Omental fat pad (tissue), 4 donors: Measurements from ENCODE around the gene BEST1. TPM values are rescaled to one million over a fixed set of nuclear protein-coding genes. Genes with fewer than 3 reads are reported as not detected.

Experiments
- ATAC-seq: fragments of 150-250 bp; one replicate; pipeline ENCODE4 v1.9.1; 2016; ENCODE audit warnings: mild to moderate bottlenecking, moderate library complexity; ENCODE audit not compliant: low FRiP score
- DNase-seq: peaks from one replicate; pipeline ENCODE4 v3.0.0-alpha.2; 2019; ENCODE audit warnings: low spot score
- CTCF ChIP-seq, 3 donors: fragments of 450-650 bp; IDR thresholded peaks; one replicate each; pipeline ENCODE4 v1.5.1; 2016 to 2017; ENCODE audit warnings: antibody characterized with exemption in 3 of 3, mild to moderate bottlenecking in 3 of 3, moderate library complexity in 2 of 3
- total RNA-seq, 4 donors: library from RNA; depleted of rRNA; stranded (reverse); fragments of >200 nt; gene quantifications; one replicate each; pipeline ENCODE4 v1.1.0, GENCODE V29; 2016

The BEST1 gene
- total RNA-seq, 4 donors from 2014 or later, result 5.8 to 17.0 (median 12.0) TPM

DNA sequence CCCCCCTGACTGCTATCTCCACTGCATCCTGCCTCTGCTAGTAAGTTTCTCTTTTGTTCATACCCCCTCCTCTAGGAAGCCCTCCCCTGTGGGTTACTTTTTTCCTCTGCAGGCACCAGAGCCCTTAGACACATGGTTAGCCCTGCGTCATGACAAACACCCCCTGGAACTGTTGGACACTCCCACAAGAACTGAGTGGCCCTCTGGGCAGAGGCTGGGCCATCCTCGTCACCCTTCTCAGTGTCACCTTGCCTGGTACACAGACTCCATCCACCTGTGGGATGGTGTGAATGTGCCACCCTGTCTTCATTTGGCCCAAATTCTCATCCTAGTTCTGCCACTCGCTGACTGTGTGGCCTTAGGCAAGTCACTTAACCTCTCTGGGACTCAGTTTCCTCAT lies 28.7 kb upstream of the BEST1 start:
- no peak for TF ChIP-seq CTCF (IDR thresholded peaks at IDR 0.05)
- DNase-seq (no peak), ATAC-seq (no peak)

DNA sequence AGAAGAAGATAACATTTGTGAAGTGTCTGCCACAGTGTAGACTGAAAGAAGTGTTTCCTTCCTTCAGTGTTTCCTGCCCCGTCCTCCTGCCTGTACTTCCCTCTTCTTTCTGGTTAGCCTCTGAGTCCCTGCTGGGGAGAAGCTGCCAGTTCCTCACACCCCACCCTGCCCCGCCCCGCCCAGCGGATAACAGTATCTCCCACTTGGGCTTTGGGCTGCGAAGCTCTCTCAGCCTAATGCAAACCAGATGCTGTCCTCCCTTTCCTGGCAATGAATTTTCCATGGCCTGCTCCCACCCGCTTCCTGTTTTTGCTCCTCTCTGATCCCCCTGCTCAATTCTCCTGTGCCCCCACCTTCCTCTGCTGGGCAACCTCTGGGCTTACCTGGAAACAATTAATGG lies 27.6 kb upstream of the BEST1 start:
- peak; percentile 72 for ATAC-seq
- DNase-seq, result no peak
- TF ChIP-seq CTCF (IDR thresholded peaks at IDR 0.05), result no peak

DNA sequence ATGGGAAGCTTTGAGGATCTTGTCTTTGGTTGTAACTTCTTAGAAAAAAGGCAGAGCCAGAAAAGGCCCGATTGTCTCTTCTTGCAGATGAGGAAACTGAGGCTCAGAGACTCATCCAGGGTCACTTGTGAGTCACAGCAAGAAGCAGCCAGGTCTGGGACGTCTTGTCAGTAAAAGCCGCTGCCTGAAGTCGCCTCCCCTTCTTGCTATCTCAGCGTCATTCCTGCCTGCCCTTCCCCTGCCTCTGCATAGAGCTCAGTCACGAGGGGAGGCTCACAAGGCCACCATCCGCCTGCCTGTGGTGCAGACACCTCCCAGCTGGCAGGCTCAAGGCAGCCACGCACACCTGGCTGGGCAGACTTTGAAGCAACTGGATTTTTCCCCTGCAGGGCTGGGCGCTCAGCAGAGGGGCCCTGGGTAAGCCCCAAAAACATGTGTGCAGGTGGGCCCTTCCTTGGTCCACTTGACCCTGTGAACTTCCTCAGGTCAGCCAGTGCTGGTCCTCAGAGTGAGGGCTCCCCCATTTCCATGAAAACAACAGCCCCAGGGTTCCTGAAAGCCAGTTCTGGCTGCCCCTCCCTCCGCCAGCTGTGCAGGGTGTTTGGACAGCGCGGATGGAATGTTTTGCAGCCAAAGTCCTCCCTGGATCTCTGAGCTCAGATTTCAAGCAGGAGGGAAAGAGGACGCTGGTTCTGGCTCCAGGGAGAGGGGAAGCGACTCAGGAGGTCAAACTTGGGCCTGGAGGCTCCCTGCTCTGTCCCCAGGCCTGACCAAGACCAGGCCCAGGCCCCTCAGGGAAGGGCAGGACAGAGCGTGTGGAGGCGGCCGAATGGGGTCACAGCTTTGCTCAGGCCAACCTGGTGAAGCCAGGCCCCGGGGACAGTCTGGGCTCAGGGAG lies 26.7 kb upstream of the BEST1 start:
- ATAC-seq, result peak; percentile 51
- no peak for TF ChIP-seq CTCF (IDR thresholded peaks at IDR 0.05)
- no peak for DNase-seq

DNA sequence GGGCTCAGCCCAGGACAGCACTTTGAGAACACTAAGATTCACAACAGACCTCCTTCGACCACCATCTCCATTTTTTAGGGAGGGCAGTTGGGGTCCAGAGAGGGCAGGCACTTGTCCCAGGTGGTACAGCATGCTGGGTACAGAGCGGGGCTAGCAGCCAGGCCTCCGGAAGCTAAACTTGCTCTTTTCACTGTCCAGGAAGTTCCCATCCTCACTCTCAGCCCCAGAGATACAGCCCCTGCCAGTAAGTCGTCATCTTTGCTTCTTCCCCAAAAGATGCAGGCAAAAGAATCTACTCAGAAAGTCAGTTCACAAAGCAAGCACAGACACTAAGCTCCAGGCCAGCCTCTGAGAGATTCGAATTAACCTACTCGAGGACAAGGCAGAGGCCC lies 26.1 kb upstream of the BEST1 start:
- ATAC-seq (no peak), DNase-seq (no peak)
- TF ChIP-seq CTCF (IDR thresholded peaks at IDR 0.05), result no peak

DNA sequence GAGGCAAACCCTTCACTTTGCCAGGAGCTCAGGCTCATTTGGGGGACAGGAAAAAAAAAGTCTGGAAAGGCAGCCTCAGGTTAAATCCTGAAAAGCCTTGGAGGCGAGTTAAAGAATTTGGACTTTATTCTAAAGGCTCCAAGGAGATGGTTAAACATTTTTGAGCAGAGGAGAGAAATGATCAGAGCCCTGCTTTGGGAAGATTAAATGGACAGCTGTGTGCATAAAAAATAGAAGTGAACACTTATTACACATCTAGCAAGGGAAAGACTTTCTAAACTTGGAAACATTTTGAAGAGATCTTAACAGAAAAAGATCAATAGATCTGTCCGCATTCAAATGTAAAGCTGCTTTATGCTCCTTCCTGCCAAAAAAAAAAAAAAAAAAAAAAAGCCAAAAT lies 24.4 kb upstream of the BEST1 start:
- DNase-seq (no peak), ATAC-seq (no peak)
- no peak for TF ChIP-seq CTCF (IDR thresholded peaks at IDR 0.05)

GRCh38 chr11:61926235-61926634 lies 23.9 kb upstream of the BEST1 start:
- ATAC-seq (no peak), DNase-seq (no peak)
- no peak for TF ChIP-seq CTCF (IDR thresholded peaks at IDR 0.05)

GRCh38 chr11:61927501-61927900 lies 22.6 kb upstream of the BEST1 start:
- no peak for DNase-seq
- no peak for ATAC-seq
- TF ChIP-seq CTCF (IDR thresholded peaks at IDR 0.05), result no peak
